WTC11 (cell line): ENCODE measurements around the gene HEPHL1.

Source experiments
- ELF4 ChIP-seq: sonication (generic); formaldehyde crosslinking; IDR thresholded peaks from 2 replicates; pipeline ENCODE4 v1.8.1; 2022; ENCODE audit warnings: low read depth, mild to moderate bottlenecking, moderate library complexity, missing genetic modification reagents
- ESRRA ChIP-seq: sonication (generic); formaldehyde crosslinking; IDR thresholded peaks from 2 replicates; pipeline ENCODE4 v1.8.1; 2022; ENCODE audit warnings: mild to moderate bottlenecking, missing genetic modification reagents, borderline replicate concordance
- JUN ChIP-seq: sonication (generic); formaldehyde crosslinking; IDR thresholded peaks from 2 replicates; pipeline ENCODE4 v1.8.0; 2023; ENCODE audit warnings: mild to moderate bottlenecking, missing genetic modification reagents
- MXD4 ChIP-seq: fragments of 250-450 bp; sonication (Bioruptor Pico); IDR thresholded peaks from 2 replicates; pipeline ENCODE4 v1.8.0; 2021; ENCODE audit warnings: mild to moderate bottlenecking, moderate library complexity, borderline replicate concordance
- NFYB ChIP-seq: sonication (generic); formaldehyde crosslinking; conservative IDR thresholded peaks from 2 replicates; pipeline ENCODE4 v1.8.0; 2022; ENCODE audit warnings: low read depth, missing genetic modification reagents
- NR2C2 ChIP-seq: sonication (generic); formaldehyde crosslinking; IDR thresholded peaks from 2 replicates; pipeline ENCODE4 v1.8.0; 2022; ENCODE audit warnings: mild to moderate bottlenecking, missing genetic modification reagents
- NR3C1 ChIP-seq: sonication (generic); formaldehyde crosslinking; conservative IDR thresholded peaks from 2 replicates; pipeline ENCODE4 v1.8.1; 2023; ENCODE audit warnings: low read depth, mild to moderate bottlenecking, missing genetic modification reagents
- ZNF219 ChIP-seq: sonication (generic); formaldehyde crosslinking; IDR thresholded peaks from 2 replicates; pipeline ENCODE4 v1.8.0; 2023; ENCODE audit warnings: missing genetic modification reagents, mild to moderate bottlenecking, borderline replicate concordance
- TF ChIP-seq, protein P1 (sequence below): fragments of 200-600 bp; IDR thresholded peaks from 2 replicates; pipeline ENCODE4 v1.8.0; 2022; ENCODE audit warnings: antibody characterized with exemption
- TF ChIP-seq, protein P2 (sequence below): sonication (generic); formaldehyde crosslinking; IDR thresholded peaks from 2 replicates; pipeline ENCODE4 v1.8.1; 2022; ENCODE audit warnings: low read depth, missing genetic modification reagents, borderline replicate concordance
- TF ChIP-seq, protein P3 (sequence below): sonication (generic); formaldehyde crosslinking; IDR thresholded peaks from 2 replicates; pipeline ENCODE4 v1.8.1; 2023; ENCODE audit warnings: mild to moderate bottlenecking, missing genetic modification reagents, moderate library complexity

DNA sequence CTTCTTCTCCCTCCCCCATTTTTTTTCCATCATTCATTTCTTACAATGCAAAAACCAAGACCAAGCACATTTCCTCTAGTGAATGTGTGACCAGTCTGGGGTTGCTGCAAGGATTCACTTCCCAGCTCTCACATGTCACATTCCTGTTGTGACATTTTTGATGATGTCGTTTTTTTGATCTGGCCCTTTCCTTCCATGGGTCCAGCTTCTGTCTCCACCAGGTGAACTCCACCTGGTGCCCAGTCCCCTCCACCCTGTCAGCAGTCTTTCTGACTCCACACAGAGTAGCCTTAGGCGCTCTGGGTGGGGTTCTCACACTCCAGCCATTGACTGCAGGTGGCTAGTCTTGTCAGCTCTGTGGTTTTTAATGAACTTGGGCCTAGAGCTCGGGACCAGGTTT, 123.1 kb downstream of the HEPHL1 start:
- TF ChIP-seq, protein P1, sequence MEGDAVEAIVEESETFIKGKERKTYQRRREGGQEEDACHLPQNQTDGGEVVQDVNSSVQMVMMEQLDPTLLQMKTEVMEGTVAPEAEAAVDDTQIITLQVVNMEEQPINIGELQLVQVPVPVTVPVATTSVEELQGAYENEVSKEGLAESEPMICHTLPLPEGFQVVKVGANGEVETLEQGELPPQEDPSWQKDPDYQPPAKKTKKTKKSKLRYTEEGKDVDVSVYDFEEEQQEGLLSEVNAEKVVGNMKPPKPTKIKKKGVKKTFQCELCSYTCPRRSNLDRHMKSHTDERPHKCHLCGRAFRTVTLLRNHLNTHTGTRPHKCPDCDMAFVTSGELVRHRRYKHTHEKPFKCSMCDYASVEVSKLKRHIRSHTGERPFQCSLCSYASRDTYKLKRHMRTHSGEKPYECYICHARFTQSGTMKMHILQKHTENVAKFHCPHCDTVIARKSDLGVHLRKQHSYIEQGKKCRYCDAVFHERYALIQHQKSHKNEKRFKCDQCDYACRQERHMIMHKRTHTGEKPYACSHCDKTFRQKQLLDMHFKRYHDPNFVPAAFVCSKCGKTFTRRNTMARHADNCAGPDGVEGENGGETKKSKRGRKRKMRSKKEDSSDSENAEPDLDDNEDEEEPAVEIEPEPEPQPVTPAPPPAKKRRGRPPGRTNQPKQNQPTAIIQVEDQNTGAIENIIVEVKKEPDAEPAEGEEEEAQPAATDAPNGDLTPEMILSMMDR: no peak
- TF ChIP-seq ZNF219 (no peak), JUN (CRISPR knock-in tag) (no peak), ESRRA (no peak), NR2C2 (no peak), ELF4 (no peak), NFYB (CRISPR knock-in tag) (no peak), NR3C1 (CRISPR knock-in tag) (no peak), MXD4 (CRISPR knock-in tag) (no peak)
- TF ChIP-seq, protein P2, sequence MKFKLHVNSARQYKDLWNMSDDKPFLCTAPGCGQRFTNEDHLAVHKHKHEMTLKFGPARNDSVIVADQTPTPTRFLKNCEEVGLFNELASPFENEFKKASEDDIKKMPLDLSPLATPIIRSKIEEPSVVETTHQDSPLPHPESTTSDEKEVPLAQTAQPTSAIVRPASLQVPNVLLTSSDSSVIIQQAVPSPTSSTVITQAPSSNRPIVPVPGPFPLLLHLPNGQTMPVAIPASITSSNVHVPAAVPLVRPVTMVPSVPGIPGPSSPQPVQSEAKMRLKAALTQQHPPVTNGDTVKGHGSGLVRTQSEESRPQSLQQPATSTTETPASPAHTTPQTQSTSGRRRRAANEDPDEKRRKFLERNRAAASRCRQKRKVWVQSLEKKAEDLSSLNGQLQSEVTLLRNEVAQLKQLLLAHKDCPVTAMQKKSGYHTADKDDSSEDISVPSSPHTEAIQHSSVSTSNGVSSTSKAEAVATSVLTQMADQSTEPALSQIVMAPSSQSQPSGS (CRISPR knock-in tag): no peak
- TF ChIP-seq, protein P3, sequence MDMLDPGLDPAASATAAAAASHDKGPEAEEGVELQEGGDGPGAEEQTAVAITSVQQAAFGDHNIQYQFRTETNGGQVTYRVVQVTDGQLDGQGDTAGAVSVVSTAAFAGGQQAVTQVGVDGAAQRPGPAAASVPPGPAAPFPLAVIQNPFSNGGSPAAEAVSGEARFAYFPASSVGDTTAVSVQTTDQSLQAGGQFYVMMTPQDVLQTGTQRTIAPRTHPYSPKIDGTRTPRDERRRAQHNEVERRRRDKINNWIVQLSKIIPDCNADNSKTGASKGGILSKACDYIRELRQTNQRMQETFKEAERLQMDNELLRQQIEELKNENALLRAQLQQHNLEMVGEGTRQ (CRISPR knock-in tag): no peak
